Stimulated activated CD8-positive, alpha-beta memory T cell treated with anti-CD3 and anti-CD28 coated beads, Interleukin-12 subunit alpha, Interleukin-12 subunit beta, amount 100 ng/mL, for 1 hour (primary cell): ENCODE measurements around the gene CTDSPL.

ENCODE experiments used
- DNase-seq: peaks from one replicate; pipeline ENCODE4 v3.0.0-alpha.2; 2020; ENCODE audit warnings: low read depth

CTDSPL gene

DNA sequence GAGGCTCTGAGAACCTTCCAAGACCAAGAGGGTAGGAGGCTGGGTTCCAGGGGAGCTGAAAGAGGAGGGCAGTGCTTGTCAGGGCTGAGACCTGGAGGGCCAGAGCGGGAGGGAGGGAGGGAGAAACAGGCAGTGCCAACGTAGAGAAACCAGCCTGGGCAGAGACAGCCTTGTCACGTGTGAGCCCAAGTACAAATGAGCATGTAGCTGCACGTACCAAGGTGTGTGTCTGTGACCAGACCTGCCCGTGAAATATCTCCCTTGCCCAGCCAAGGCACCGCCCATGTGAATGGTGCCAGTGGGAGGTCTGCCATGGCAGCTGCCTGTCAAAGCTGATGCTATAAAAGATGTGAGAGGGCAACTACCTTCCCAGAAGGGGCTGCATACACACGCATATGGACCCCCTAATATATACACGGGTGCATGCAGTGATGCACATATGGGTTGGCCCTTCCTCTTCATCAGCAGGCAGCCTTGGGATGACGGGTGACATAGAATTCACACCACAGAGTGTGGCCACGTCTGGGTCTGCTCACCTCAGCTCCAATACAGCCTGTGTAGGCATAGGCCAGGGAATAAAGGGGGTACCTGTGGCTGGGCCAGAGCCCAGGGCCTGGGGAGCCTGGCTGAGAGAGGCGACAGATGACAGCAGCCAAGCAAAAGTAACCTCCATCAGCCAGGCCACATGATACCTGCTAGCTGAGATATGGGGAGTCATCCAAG, 7.8 kb upstream of the CTDSPL start:
- no peak for DNase-seq

DNA sequence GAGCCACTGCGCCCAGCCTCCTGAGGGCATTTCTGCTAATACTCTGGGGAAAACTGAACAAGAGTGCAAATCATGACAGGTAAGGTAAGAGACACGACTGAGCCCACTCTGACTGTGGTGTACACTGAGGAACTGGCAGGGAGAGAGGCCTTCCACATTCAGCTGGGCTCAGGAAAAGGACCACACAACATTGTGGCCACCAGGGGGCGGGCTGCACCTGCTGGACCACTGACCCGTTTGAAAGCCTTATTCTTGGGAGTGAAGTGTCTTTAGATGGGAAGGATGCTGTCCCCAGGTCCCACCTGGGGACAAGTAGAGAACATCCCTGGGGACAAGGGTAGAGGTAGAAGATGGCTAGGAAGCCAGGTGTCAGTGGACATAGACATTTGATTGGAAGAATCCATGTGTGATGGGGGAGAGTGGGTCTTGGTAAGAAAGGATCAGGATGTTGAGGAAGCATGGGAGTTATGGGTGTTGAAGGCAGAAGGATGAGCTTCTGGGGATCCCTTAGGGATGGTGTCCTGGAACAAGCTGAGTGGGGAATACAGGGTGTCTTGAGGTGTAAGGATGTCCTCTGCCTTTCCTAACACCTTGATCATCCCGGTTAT, 6.2 kb upstream of the CTDSPL start:
- DNase-seq = peak; percentile 61

DNA sequence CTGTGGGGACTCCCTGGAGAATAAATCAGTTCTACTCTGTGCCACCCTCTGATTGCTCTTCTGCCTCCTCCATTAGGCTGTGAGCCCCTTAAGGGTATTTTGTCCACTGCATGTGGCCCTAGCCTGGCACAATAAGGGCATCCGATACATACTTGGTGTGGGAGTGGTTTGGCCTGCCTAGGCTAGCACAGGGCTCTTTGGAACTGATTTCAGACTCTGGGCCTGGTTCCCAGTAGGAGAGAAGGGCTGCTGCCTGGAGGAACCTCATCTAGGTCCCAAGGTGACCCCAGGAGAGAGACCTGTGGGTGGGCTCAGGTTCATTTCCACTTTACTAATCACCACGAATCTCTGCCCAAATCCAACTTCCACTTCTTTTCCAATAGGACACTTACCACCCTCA, 5.3 kb upstream of the CTDSPL start:
- DNase-seq = no peak

DNA sequence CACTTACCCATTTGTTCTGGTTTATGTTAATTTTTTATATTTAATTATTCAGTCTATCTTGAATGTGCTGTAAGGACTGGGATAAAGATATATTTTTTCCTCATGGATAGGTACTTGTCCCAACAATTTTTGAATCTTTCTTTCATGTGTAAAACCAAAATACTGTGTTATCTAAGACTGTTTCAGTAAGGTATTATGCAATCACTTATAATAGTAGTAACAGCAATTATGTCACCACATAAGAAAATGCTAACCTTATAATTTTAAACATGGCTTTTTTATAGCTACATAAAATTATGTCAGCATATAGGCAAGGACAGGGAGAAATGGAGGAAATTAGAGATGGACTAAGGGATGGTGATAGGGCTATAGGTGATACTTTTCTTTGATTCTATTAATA, 2.9 kb upstream of the CTDSPL start:
- DNase-seq = no peak

DNA sequence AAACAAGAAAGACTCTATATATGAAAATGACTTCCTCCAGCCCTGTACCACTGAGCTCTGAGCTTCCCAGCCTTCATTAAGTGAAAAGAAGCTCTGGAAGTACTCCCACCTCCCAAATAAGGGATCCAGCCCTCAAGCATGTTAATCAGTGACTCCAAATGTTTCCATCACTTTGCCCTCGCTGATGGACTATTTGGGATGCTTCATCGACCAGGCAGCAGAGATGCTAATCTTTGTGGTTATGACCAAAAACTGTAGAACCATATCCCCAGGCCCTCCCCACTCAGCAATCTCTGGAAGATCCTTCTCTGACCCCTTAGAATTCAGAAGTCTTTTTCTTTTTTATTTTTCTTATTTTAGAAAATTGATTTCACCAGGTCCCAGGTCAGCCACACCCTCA, 2.3 kb upstream of the CTDSPL start:
- DNase-seq = no peak

DNA sequence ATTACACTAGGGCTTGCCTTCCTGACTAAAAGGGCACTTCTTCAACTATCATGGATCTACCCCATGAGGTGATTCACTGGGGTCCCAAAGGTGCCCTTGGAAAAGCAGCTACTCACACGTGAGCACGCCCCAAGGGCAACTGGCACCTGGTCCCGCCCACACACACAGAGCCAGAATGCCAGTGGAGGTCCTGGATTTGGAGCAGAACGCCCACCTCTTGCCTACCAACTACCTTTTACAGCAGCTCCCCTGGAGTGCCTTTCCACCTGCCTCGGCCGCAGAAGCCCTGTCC, 1.8 kb upstream of the CTDSPL start:
- no peak for DNase-seq

DNA sequence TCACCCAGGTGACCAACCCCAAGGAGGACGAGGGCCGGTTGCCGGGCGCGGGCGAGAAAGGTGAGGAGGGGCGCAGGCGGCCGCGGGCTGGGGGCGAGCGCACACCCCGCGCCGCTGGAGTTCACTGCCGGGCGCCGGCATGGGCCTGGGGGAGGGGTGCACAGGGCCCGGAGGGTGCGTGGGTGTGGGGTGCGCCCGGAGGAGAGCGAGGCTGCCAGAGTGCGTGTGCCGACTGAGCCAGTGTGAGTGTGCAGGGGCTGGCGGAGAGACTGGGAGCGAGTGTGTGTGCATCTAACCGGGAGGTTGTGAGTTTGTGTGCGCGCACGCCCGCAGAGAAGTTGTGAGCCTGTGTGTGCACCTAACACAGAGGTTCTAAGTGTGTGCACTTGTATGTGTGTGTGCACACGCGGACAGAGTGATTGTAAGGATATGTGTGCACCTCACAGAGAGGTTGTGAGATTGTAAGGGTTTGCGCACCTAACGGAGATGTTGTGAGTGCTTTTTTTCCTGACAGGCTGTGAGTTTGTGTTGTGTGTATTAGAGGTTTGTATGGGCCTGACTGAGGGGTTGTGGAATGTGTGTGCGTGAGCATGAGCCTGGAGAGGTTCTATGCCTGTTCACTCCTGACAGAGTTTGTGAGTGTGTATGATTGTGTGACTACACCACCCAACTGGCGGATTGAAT, 681 bp downstream of the CTDSPL start:
- no peak for DNase-seq

DNA sequence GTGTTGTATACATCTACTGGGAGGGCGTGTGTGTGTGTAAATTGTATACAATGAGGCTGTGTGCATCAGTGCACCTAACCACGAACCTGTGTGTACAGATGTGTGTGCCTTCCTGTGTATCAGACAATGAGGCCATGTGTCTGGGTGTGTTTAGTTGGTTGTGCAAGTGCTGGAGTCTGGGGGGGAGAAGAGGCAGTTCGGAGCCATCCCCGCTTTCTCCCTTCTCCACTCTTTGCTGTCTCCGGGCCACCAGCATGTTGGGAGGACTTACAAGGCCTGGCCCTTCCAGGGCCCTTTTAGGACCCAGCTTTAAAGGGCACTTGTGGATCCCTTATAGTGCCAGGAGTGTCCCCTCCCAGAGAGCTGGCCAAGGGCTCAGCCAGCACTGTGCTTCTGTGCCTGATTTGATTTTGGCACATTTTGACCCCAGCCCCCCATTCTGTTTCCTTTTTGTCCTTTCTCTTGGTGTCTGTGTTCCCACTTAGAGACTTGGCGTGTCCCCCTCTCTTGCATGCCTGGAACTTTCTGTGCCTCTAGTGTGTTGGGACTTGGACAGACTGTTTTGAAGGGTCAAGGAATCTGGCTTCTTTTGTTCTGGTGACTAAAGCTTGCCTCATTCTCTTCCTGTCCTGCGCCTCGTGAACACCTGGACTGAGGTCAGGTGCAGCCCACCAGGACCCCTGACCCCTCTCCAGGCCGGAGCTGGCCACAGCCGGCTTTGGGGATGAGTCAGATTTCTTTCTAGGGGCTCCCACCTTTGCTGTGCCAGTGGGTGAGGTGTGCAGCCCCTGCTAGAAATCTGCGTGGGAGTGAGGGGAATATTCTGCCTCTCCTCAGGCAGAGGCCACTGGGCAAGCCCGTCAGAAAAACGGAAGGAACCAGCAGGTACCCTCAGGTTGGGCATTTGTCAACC, 1.5 kb downstream of the CTDSPL start:
- DNase-seq = no peak

DNA sequence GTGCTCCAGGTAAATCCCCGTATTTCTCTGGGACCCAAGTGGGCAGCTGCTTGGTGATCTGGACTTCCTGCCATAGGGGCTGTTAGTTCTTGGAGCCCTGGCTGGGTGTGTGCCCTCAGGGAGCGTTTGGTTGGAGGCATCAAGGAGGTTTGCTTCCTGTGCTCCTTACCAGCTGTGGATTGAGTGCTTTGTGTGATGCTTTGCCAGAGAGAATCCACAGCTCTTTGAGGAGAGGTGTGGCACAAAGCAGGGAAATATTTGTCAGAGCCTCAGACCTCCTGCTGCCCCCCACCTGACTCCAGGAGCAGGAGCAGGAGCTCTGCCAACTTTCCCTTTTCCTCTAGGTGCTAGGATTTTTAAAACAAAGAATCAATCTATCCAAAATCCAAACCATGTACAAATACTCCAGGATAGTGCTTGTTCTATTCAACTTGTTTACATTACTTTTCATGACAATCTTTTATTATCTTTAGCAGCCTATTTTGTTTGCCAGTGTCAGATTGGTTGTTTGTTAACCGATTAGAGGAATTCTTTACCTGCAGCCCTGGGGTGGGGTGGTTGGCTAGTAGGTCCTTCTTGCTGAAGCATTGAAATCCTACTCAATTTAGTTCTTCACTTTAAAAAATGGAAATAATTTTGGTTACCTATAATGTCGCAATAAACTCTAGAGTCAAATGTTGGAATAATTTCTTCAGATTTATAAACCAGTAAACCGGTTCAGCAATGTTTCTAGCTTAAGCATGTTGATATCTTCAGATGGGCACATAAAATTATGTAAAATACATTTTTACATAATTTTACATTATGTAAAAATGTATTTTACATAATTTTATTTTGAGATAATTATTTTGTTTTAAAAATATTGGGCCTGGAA, 2.5 kb downstream of the CTDSPL start:
- no peak for DNase-seq

DNA sequence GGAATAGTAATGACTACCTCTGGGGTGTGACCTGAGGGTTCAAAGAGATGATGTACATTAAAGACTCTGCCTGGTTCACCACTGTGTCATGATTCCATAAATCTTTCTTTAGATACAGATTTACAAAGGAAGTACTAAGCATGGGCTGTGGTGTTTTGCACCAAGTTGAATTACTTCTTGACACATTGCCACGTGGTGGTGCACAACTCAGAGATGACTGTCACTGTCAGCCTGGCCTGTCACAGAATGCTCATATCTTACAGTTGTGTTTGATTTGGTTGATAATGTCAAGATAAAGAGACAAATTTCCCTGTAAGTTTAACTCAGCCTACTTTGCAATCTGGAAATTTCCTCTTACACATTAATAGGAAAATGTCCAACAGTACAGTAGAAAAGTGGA, 3.2 kb downstream of the CTDSPL start:
- DNase-seq = no peak

DNA sequence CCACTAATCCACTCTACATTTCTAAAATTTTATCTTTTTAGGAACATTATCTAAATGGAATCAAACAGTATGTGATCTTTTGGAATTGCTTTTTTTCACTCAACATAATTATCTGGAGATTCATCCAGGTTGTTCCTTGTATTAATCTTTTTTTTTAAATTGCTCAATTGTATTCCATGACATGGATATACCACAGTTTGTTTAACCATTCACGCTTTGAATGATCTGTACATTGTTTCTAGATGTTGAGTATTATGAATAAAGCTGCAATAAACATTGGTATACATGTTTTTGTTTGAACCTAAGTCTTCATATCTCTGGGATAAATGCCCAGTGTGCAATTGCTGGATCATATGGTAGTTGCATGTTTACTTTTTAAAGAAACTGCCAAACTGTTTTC, 5.5 kb downstream of the CTDSPL start:
- DNase-seq = no peak

DNA sequence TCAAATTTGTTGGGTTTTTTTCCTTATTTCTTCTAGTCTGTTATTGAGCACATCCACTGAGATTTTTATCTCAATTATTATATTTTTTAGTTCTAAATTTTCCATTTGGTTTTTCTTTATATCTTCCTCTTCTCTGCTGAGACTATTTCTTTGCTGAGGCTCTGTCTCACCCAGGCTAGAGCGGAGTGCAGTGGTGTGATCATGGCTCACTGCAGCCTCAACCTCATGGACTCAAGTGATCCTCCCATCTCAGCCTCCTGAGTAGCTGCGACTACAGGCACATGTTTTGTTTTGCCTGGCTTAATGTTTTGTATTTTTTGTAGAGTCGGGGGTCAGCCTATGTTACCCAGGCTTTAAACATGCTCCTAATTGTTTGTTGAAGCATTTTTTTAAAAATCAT, 10.2 kb downstream of the CTDSPL start:
- no peak for DNase-seq

DNA sequence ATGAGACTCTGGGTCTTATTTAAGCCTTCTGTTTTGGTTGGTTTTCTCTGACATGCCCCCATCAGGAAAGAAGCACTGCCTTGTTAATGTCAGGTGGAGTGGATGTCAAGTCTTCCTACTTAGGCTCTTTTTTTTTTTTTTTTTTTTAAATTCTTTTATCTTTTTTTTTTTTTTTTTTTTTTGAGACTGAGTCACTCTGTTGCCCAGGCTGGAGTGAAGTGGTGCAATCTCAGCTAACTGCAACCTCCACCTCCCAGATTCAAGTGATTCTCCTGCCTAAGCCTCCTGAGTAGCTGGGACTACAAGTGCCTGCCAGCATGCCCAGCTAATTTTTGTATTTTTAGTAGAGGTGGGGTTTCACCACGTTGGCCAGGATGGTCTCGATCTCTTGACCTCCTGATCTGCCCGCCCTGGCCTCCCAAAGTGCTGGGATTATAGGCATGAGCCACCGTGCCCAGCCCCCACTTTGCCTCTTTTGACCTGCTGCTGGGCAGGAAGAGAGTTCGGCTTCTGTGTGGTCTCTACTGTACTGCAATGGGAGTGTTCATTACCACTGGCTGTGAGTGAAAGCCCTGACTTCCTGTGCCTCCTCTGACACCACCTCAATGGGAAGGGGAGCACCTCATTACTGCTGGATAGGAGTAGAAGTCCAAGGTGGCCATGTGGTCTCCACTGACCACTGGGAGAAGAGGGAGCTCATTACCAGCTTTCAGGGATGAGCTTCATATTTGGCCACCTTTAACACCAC, 10.9 kb downstream of the CTDSPL start:
- DNase-seq = no peak

DNA sequence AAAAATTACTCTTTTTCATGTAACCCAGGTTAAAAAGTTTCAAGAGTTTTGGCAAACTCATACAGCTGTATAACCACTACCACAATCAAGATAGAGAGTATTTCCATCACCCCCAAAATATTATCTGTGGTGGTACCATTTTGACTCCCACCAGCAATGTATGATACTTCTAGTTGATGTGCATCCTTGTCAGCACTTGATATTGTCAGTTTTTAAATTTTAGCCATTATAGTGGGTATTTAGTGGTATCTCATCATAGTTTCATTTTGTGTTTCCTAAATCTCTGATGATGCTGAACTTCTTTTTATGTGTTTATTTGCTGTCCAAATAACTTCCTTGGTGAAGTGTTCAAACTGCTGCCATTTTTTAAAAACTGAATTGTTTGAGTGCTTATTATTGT, 14.6 kb downstream of the CTDSPL start:
- DNase-seq = no peak

DNA sequence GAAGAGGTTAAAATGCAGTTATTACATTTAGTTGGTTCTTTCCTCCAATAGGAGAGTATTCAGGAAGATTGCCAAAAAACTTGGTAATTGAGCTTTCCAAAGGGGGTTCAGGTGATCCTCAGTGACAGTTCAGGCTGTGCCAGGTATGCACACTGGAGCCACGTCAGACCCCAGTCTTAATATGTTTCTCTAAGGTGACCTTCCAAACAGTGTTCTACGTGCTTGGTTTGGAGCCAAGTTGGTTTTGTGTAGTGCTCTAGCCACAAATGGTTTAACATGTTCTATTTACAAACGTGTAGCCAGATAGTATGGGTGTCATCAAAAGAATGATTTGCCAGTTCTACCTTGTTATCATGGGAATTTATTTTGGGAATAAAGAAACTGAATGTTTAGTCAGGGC, 21.0 kb downstream of the CTDSPL start:
- DNase-seq = no peak

DNA sequence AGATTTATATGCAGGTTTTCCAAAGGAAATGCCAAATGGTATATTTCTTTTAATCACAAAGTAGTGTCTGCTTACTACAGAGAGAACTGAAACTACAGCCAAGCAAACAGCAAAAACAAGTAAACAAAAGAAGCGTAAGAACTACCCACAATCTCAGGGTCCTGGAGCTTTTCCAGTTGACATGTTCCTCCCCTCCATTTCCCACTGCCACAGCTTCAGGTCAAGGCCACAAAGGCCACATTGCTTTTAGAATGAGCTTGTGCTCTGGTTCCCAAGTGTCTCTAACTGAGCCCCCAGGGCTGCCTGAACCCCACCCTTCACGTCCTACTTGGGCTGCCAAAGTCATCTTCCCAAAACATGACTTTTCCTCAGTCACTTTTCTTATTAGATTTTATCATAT, 24.1 kb downstream of the CTDSPL start:
- DNase-seq = no peak

DNA sequence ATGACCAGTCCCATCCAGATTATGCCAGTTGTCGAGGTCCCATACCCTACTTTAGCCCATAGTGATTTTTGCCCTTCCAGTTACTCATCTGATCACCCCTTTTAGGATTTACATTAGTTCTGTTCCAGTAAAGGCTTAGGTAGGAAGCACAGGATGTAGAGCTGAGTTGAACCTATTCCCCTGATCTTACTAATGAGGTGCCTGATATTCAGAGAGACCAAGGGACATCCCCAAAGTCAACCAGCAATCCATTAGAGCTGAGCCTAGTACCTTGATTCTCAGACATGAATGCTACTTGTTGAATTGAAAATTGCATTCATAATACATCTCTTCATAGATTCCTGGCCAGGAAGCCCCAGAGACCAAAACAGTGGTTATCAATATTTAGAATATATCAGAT, 24.7 kb downstream of the CTDSPL start:
- no peak for DNase-seq

DNA sequence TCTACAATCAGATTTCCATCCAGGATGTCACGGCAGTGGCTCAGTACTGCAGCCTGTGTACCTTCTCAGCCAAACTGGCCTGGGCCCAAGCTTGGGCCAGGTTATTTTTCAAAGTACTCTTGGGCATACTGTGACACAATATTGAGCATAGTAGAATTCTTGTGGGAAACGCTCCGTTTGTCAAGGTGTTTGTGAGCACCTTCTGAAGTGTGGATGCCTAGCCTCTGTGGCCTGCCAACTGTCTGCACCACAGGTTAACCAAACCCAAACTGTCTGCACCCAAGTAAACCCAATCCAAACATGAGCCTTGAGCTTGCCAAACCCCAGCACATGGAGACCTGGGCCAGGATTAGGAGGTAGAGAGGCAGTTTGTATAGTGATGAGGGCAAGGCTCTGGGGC, 25.4 kb downstream of the CTDSPL start:
- DNase-seq = no peak

DNA sequence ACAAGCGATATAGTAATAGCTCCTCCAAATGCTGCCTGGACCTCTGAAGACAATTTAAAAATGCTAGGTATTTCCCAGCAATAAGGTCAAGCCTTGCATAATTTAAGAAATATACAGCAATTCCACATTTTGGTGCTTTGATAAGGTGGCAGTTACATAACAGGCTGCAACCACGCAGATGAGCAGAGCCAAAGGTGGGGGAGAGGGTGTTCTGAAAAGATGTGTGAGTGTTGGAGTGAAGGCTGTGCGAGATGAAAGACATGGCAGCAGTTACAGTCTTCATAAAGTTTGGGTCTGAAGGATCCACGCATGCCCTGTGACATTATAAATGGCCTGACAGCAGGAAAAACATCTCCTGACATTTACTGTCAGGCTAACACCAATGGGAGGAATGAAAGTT, 26.1 kb downstream of the CTDSPL start:
- no peak for DNase-seq

DNA sequence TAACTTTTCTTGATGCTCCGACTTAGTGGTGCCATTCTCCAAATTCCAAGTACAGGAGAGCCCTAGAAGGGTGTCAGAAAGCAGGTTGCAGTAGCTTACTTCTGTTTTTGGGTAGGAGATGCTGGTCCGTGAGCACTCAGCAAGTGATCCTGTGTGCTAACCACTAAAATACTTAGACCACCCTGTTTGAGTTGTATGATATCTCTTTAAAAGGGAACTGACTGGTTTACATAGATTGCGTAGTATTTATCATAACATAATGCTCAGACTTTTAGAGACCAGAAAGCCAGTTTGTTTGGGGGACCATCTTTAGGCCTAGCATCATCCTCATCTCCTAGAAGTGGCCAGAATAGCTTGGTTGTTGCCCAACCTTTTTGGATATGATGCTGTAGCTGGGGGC, 26.7 kb downstream of the CTDSPL start:
- DNase-seq = no peak

DNA sequence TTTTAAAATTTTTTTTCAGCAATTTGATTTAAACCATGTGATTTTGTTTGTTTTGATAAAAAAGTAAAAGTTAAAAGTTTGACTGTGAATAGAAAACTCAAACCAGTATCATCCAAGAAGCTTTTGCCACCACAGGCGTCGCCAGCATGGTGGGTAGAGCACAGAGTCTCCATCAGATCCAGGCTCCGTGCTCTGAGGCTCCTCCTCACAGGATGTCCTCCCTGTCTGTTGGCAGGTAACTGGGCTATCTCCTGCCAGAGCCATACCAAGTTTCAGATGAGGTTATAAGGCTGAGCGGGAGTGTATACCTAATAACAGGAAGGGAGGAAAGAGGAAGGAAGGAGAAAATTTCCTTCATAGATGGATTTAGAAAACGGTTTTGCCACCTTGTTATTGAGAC, 28.8 kb downstream of the CTDSPL start:
- DNase-seq = no peak
